Activated CD4-positive, alpha-beta T cell treated with anti-CD3 and anti-CD28 coated beads, Interleukin-2, amount 50 U/mL, for 16 hours (primary cell): ENCODE results near the gene MACO1.

Source experiments
- DNase-seq: peaks from one replicate; pipeline ENCODE4 v3.0.0-alpha.2; 2020

Gene MACO1

GRCh38 chr1:25527226-25527846 lies 96.6 kb downstream of the MACO1 start:
- no peak for DNase-seq

GRCh38 chr1:25527946-25528595 lies 97.4 kb downstream of the MACO1 start:
- DNase-seq, result no peak

- DNase-seq, result no peak
Measured at GRCh38 chr1:25528881-25529517, 98.3 kb downstream of the MACO1 start.

- DNase-seq, result no peak
Measured at GRCh38 chr1:25529518-25530185, 99.0 kb downstream of the MACO1 start.

- DNase-seq, result no peak
Measured at GRCh38 chr1:25530186-25531081, 99.7 kb downstream of the MACO1 start.

GRCh38 chr1:25531082-25531461 lies 100.4 kb downstream of the MACO1 start:
- no peak for DNase-seq

- no peak for DNase-seq
Measured at GRCh38 chr1:25532970-25533369, 102.3 kb downstream of the MACO1 start.

- no peak for DNase-seq
Measured at GRCh38 chr1:25533775-25534409, 103.2 kb downstream of the MACO1 start.

- DNase-seq, result no peak
Measured at GRCh38 chr1:25534410-25534788, 103.7 kb downstream of the MACO1 start.

- DNase-seq, result no peak
Measured at GRCh38 chr1:25536124-25536523, 105.4 kb downstream of the MACO1 start.

- DNase-seq, result no peak
Measured at GRCh38 chr1:25537153-25537831, 106.6 kb downstream of the MACO1 start.

- DNase-seq, result no peak
Measured at GRCh38 chr1:25538191-25538767, 107.6 kb downstream of the MACO1 start.

GRCh38 chr1:25540750-25541342 lies 110.1 kb downstream of the MACO1 start:
- no peak for DNase-seq

GRCh38 chr1:25541425-25541824 lies 110.7 kb downstream of the MACO1 start:
- DNase-seq, result no peak

- DNase-seq, result no peak
Measured at GRCh38 chr1:25541889-25542658, 111.4 kb downstream of the MACO1 start.

GRCh38 chr1:25543005-25543424 lies 112.3 kb downstream of the MACO1 start:
- no peak for DNase-seq

- DNase-seq, result peak; percentile 65
Measured at GRCh38 chr1:25543425-25544242, 112.9 kb downstream of the MACO1 start, which contains the start of gene LDLRAP1. Gene LDLRAP1, plus strand, starts transcription at chr1:25543606. Its CDS starts 93 bp downstream, at chr1:25543699.

- no peak for DNase-seq
Measured at GRCh38 chr1:25544243-25544764, 113.6 kb downstream of the MACO1 start.

GRCh38 chr1:25544819-25545218 lies 114.1 kb downstream of the MACO1 start:
- no peak for DNase-seq
